IMR-90 (cell line): ENCODE results near the gene CCM2. TPM values are rescaled to one million over a fixed set of nuclear protein-coding genes. Genes with fewer than 3 reads are reported as not detected.

ENCODE experiments used
- ATAC-seq: fragments of 200-7000 bp; cut with Tn5 transposase; 2 replicates; pipeline ENCODE4 v1.9.1; 2020; ENCODE audit warnings: low read depth, mild to moderate bottlenecking, moderate library complexity
- BruUV-seq: library from RNA; stranded (reverse); fragments of 400-500 nt; replicated peaks from 2 replicates; lab custom pipeline; 2021; lab: Mats Ljungman, UMichigan
- CTCF ChIA-PET: fragments of 300-600 bp; formaldehyde crosslinking; extraction: SDS; loops from one replicate; lab custom pipeline; 2021; ENCODE audit warnings: antibody characterized with exemption; lab: Yijun Ruan, JAX
- POLR2A ChIA-PET: fragments of 300-600 bp; sonication (Branson Sonifier 250); formaldehyde crosslinking; loops from one replicate; lab custom pipeline; 2022; ENCODE audit warnings: antibody characterized with exemption; ENCODE audit not compliant: unreplicated experiment; lab: Charles Lee
- DNase-seq: peaks from one replicate; pipeline ENCODE4 v3.0.0; 2013
- H2AFZ ChIP-seq: replicated peaks from 2 replicates; pipeline ENCODE3; 2013; ENCODE audit warnings: low read length, mild to moderate bottlenecking; ENCODE audit not compliant: poor library complexity
- H2AK5ac ChIP-seq: 2 replicates; pipeline ENCODE4 v1.6.1; 2013; ENCODE audit warnings: low read depth, low read length, inconsistent platforms
- H2AK9ac ChIP-seq: replicated peaks from 2 replicates; pipeline ENCODE3; 2013; ENCODE audit warnings: mild to moderate bottlenecking, low read depth, low read length, moderate library complexity; ENCODE audit not compliant: poor library complexity
- H2BK120ac ChIP-seq: 2 replicates; pipeline ENCODE4 v1.6.1; 2013; ENCODE audit warnings: low read depth, low read length, inconsistent platforms
- H2BK15ac ChIP-seq: 3 replicates; pipeline ENCODE4 v1.6.1; 2013; ENCODE audit warnings: low read depth, low read length, inconsistent platforms
- H2BK20ac ChIP-seq: 2 replicates; pipeline ENCODE4 v1.6.1; 2013; ENCODE audit warnings: low read depth, mild to moderate bottlenecking, inconsistent platforms, low read length, moderate library complexity
- H2BK5ac ChIP-seq: 2 replicates; pipeline ENCODE4 v1.6.1; 2013; ENCODE audit warnings: mild to moderate bottlenecking, low read depth, low read length, inconsistent platforms; ENCODE audit not compliant: poor library complexity, severe bottlenecking
- H3K14ac ChIP-seq: replicated peaks from 2 replicates; pipeline ENCODE4 v1.6.1; 2013; ENCODE audit warnings: low read depth, low read length, inconsistent platforms
- H3K18ac ChIP-seq: 2 replicates; pipeline ENCODE4 v1.6.1; 2013; ENCODE audit warnings: low read depth, low read length, control low read depth
- H3K23ac ChIP-seq: 2 replicates; pipeline ENCODE4 v1.6.1; 2013; ENCODE audit warnings: low read depth, low read length, inconsistent platforms
- H3K27ac ChIP-seq: 2 replicates; pipeline ENCODE4 v1.5.1; 2013; ENCODE audit warnings: mild to moderate bottlenecking, control low read depth, low read length; ENCODE audit not compliant: insufficient read depth
- H3K27me3 ChIP-seq: 2 replicates; pipeline ENCODE4 v1.6.1; 2013; ENCODE audit warnings: low read length; ENCODE audit not compliant: control insufficient read depth, insufficient read depth
- H3K36me3 ChIP-seq: 2 replicates; pipeline ENCODE4 v1.6.1; 2013; ENCODE audit warnings: low read length, mixed read lengths; ENCODE audit not compliant: control insufficient read depth, insufficient read depth
- H3K4ac ChIP-seq: 2 replicates; pipeline ENCODE4 v1.6.1; 2013; ENCODE audit warnings: low read depth, low read length, inconsistent platforms
- H3K4me1 ChIP-seq: 2 replicates; pipeline ENCODE4 v1.6.1; 2013; ENCODE audit warnings: low read length, mixed read lengths; ENCODE audit not compliant: control insufficient read depth, insufficient read depth
- H3K4me2 ChIP-seq: 2 replicates; pipeline ENCODE4 v1.6.1; 2013; ENCODE audit warnings: low read depth, mild to moderate bottlenecking, control low read depth, low read length, moderate library complexity
- H3K4me3 ChIP-seq: 2 replicates; pipeline ENCODE4 v1.5.1; 2013; ENCODE audit warnings: low read depth, mild to moderate bottlenecking, control low read depth, low read length, moderate library complexity; ENCODE audit not compliant: insufficient read depth
- H3K56ac ChIP-seq: 2 replicates; pipeline ENCODE4 v1.6.1; 2013; ENCODE audit warnings: low read length, inconsistent platforms; ENCODE audit not compliant: insufficient read depth; ENCODE audit errors: extremely low read depth
- H3K79me1 ChIP-seq, 2 experiments: 2 replicates each; pipeline ENCODE4 v1.6.1; 2013; ENCODE audit warnings: low read length in 2 of 2, inconsistent platforms in 1 of 2, low read depth in 1 of 2
- H3K9ac ChIP-seq: 2 replicates; pipeline ENCODE4 v1.6.1; 2013; ENCODE audit warnings: low read depth, low read length, control low read depth
- H3K9me1 ChIP-seq: 2 replicates; pipeline ENCODE4 v1.6.1; 2013; ENCODE audit warnings: low read length, inconsistent platforms; ENCODE audit not compliant: insufficient read depth
- H3K9me3 ChIP-seq: 2 replicates; pipeline ENCODE4 v1.6.1; 2013; ENCODE audit warnings: low read length; ENCODE audit not compliant: control insufficient read depth, insufficient read depth
- H4K20me1 ChIP-seq: 2 replicates; pipeline ENCODE4 v1.6.1; 2013; ENCODE audit warnings: low read length, inconsistent platforms; ENCODE audit not compliant: insufficient read depth
- H4K5ac ChIP-seq: 2 replicates; pipeline ENCODE4 v1.6.1; 2013; ENCODE audit warnings: mild to moderate bottlenecking, low read depth, low read length, control low read depth
- H4K8ac ChIP-seq, 2 experiments: 2 replicates each; pipeline ENCODE4 v1.6.1; 2013; ENCODE audit warnings: low read depth in 2 of 2, low read length in 2 of 2, control low read depth in 1 of 2, inconsistent platforms in 1 of 2
- H4K91ac ChIP-seq: 2 replicates; pipeline ENCODE4 v1.6.1; 2013; ENCODE audit warnings: low read depth, low read length, inconsistent platforms; ENCODE audit not compliant: insufficient read depth
- CEBPB ChIP-seq: IDR thresholded peaks from 2 replicates; pipeline ENCODE4 v1.6.1; 2012; ENCODE audit warnings: low read depth, low read length, improper control_type of control experiment
- FOS ChIP-seq: fragments of 150-350 bp; IDR thresholded peaks from 2 replicates; pipeline ENCODE4 v1.6.1; 2016; ENCODE audit warnings: low read depth, low read length
- MAFK ChIP-seq: IDR thresholded peaks from 2 replicates; pipeline ENCODE4 v1.6.1; 2012; ENCODE audit warnings: low read depth, low read length, improper control_type of control experiment
- MXI1 ChIP-seq: IDR thresholded peaks from 2 replicates; pipeline ENCODE4 v1.6.1; 2012; ENCODE audit warnings: low read depth, mild to moderate bottlenecking, low read length, moderate library complexity, borderline replicate concordance
- POLR2A ChIP-seq: IDR thresholded peaks from 2 replicates; pipeline ENCODE4 v1.6.1; 2012; ENCODE audit warnings: mild to moderate bottlenecking, low read depth, low read length
- RAD21 ChIP-seq: IDR thresholded peaks from 2 replicates; pipeline ENCODE4 v1.6.1; 2012; ENCODE audit warnings: low read length, improper control_type of control experiment
- RCOR1 ChIP-seq: IDR thresholded peaks from 2 replicates; pipeline ENCODE4 v1.6.1; 2012; ENCODE audit warnings: mild to moderate bottlenecking, low read length, improper control_type of control experiment; ENCODE audit not compliant: insufficient replicate concordance
- WGBS, 2 experiments: methylation state at CpG; one replicate each; pipeline versions ENCODE4 v1.1.5 to v1.1.7; 2013; ENCODE audit warnings: missing lambda C conversion rate in 2 of 2; ENCODE audit not compliant: insufficient read length in 1 of 2; ENCODE audit errors: extremely low coverage in 2 of 2; 5-methylcytosine and 5-hydroxymethylcytosine counted together
- dilution Hi-C: fragments of 300-500 bp; cut with HindIII; formaldehyde crosslinking; loops from one replicate; pipeline ENCODE4 v1.14.3; 2018; ENCODE audit warnings: low sequenced_read_pairs; ENCODE audit not compliant: unreplicated experiment
- in situ Hi-C: fragments of 300-500 bp; cut with MboI; formaldehyde crosslinking; loops from 3 replicates; pipeline ENCODE4 v1.14.3; 2019; ENCODE audit warnings: low sequenced_read_pairs, inconsistent platforms, mixed read lengths
- intact Hi-C: fragments of 100-400 bp; cut with micrococcal nuclease; formaldehyde crosslinking; loops from 2 replicates; pipeline ENCODE4 v1.10.0; 2022
- polyA plus RNA-seq, 3 experiments: library from polyadenylated mRNA; depleted of rRNA; stranded (reverse); fragments of >200 nt; gene quantifications; 2 replicates each; pipeline ENCODE4 v1.2.3, GENCODE V29; 2012; ENCODE audit warnings: low replicate concordance in 1 of 3
- total RNA-seq: library from RNA; depleted of rRNA; stranded (reverse); fragments of >200 nt; gene quantifications from 2 replicates; pipeline ENCODE4 v1.2.3, GENCODE V29; 2012
- TF ChIP-seq, protein P1 (sequence below): fragments of 150-350 bp; IDR thresholded peaks from 2 replicates; pipeline ENCODE4 v1.6.1; 2017; ENCODE audit warnings: mild to moderate bottlenecking, antibody characterized with exemption, low read length, low read depth

CCM2 gene
- total and polyA plus RNA-seq, 2 of the 4 experiments (the other 2 are of a cell fraction): 65.2 to 78.5 TPM

DNA sequence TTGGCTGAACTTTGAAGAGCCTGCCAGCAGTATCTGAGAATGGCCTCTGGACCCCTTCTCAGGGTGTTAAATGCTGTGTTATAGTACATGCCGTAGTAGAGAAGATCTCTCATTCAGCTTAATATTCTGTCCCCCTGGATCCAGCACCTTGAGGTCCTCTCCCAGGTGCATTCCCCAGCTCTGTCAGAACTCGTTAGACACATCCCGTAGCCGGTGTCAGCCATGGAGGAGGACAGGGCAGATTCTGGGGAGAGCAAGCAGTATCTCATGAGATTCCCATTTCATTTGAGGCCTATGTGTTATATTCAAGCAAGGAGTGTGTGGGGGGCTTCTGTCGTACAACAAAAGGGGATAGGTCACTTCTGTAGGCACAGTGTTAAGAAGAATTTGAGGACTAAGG lies 53.9 kb downstream of the CCM2 start:
- H4K20me1 ChIP-seq: peaks cover 19% of the 10 kb centered on the region
- intact Hi-C loops (no loop called here), in situ Hi-C loops (no loop called here), dilution Hi-C loops (no loop called here)
- POLR2A ChIA-PET: no interaction called here
- no peak overlapping the region for H3K4ac ChIP-seq
- H3K4me1 ChIP-seq: peaks cover 1% of the 10 kb centered on the region
- H3K14ac ChIP-seq: no peak overlapping the region
- no peak overlapping the region for H4K91ac ChIP-seq
- WGBS, 2 experiments: no CpG with 5 or more reads among the region's 5 CpGs
- H3K27ac ChIP-seq: no peak overlapping the region
- ATAC-seq (no peak), DNase-seq (no peak)
- no peak overlapping the region for H4K5ac ChIP-seq
- H2AK9ac ChIP-seq: no peak overlapping the region
- H3K4me2 ChIP-seq: no peak overlapping the region
- no peak overlapping the region for H3K56ac ChIP-seq
- CTCF ChIA-PET: interaction anchor here (0.6 kb wide), 1 partner anchor 36 kb away, joined by 6 read pairs; no protein-coding TSS in a partner anchor
- TF ChIP-seq CEBPB: no peak
- TF ChIP-seq RAD21: no peak
- TF ChIP-seq RCOR1: no peak
- TF ChIP-seq, protein P1, sequence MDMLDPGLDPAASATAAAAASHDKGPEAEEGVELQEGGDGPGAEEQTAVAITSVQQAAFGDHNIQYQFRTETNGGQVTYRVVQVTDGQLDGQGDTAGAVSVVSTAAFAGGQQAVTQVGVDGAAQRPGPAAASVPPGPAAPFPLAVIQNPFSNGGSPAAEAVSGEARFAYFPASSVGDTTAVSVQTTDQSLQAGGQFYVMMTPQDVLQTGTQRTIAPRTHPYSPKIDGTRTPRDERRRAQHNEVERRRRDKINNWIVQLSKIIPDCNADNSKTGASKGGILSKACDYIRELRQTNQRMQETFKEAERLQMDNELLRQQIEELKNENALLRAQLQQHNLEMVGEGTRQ: no peak
- no peak for TF ChIP-seq MAFK
- TF ChIP-seq MXI1: no peak
- no peak for TF ChIP-seq POLR2A
- TF ChIP-seq FOS: no peak
- H4K8ac ChIP-seq: no peak overlapping the region
- no peak overlapping the region for H2BK5ac ChIP-seq
- H3K36me3 ChIP-seq: peaks cover 10% of the 10 kb centered on the region
- H2BK15ac ChIP-seq: no peak overlapping the region
- no peak overlapping the region for H2BK120ac ChIP-seq
- H3K23ac ChIP-seq: no peak overlapping the region
- H3K9me3 ChIP-seq: no peaks in the 10 kb centered on the region
- H2BK20ac ChIP-seq: no peak overlapping the region
- H3K27me3 ChIP-seq: no peaks in the 10 kb centered on the region
- no peak overlapping the region for H3K9ac ChIP-seq
- no peak overlapping the region for H2AFZ ChIP-seq
- H3K79me1 ChIP-seq: peaks cover 22 to 68% of the 10 kb centered on the region in 2 experiments
- BruUV-seq: no TSS peak
- no peak overlapping the region for H3K4me3 ChIP-seq
- H2AK5ac ChIP-seq: no peak overlapping the region
- no peak overlapping the region for H3K18ac ChIP-seq
- H3K9me1 ChIP-seq: peaks cover 13% of the 10 kb centered on the region
